Central memory CD8-positive, alpha-beta T cell (primary cell): ENCODE data around the gene CTNNBIP1.

Source experiments
- ATAC-seq: fragments of 150-1000 bp; cut with Tn5 transposase; replicated peaks from 2 replicates; pipeline ENCODE4 v1.10.0; 2022; ENCODE audit warnings: mild to moderate bottlenecking, moderate FRiP score, moderate number of reproducible peaks; ENCODE audit not compliant: poor library complexity, severe bottlenecking; ENCODE audit errors: extremely low read depth
- DNase-seq, 2 donors: peaks; one replicate each; pipeline ENCODE4 v3.0.0; 2021; ENCODE audit warnings: low spot score in 2 of 2
- H3K27ac Mint-ChIP-seq: one replicate; pipeline ENCODE4 v1.8.0; 2022; ENCODE audit warnings: low read depth, mild to moderate bottlenecking, moderate library complexity, mixed read lengths
- H3K27me3 Mint-ChIP-seq: one replicate; pipeline ENCODE4 v1.8.0; 2022; ENCODE audit warnings: mixed read lengths
- H3K36me3 Mint-ChIP-seq: one replicate; pipeline ENCODE4 v1.8.0; 2022; ENCODE audit warnings: mild to moderate bottlenecking, moderate library complexity, mixed read lengths; ENCODE audit not compliant: insufficient read depth
- H3K4me1 Mint-ChIP-seq: one replicate; pipeline ENCODE4 v1.8.0; 2022; ENCODE audit warnings: mixed read lengths
- H3K4me3 Mint-ChIP-seq: one replicate; pipeline ENCODE4 v1.8.0; 2022; ENCODE audit warnings: mild to moderate bottlenecking, moderate library complexity, mixed read lengths
- H3K9me3 Mint-ChIP-seq: one replicate; pipeline ENCODE4 v1.8.0; 2022; ENCODE audit warnings: mixed read lengths

The CTNNBIP1 gene

DNA sequence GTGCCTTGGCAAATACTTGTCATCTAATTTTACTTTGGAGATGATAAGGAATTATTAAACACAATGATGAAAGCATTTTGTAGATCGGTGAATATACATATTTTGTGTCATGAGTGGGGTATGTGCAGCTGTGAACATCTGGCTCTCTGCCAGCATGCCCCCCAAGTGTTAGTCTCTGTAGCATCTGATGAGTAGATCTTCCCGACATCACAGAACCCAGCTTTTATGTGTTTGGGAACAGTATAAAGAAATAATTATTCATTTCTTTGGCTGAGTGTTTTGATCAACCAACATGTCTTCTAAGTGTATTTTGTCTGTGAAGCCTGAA is 4.5 kb upstream of the CTNNBIP1 start:
- DNase-seq (no peak), ATAC-seq (no peak)
- Mint-ChIP-seq H3K36me3 (peaks cover 4% of the 10 kb centered on the region), H3K27ac (no peak overlapping the region), H3K4me1 (peaks cover 16% of the 10 kb centered on the region), H3K27me3 (no peaks in the 10 kb centered on the region), H3K9me3 (no peaks in the 10 kb centered on the region), H3K4me3 (no peak overlapping the region)

GRCh38 chr1:9912264-9912936 is 2.3 kb upstream of the CTNNBIP1 start:
- H3K4me3 Mint-ChIP-seq = peak overlapping the region; percentile 57
- H3K36me3 Mint-ChIP-seq = peaks cover 9% of the 10 kb centered on the region
- no peak for ATAC-seq
- no peaks in the 10 kb centered on the region for H3K27me3 Mint-ChIP-seq
- no peaks in the 10 kb centered on the region for H3K9me3 Mint-ChIP-seq
- H3K27ac Mint-ChIP-seq = peak overlapping the region; percentile 5
- no peak for DNase-seq
- H3K4me1 Mint-ChIP-seq = peaks cover 35% of the 10 kb centered on the region

GRCh38 chr1:9910423-9911178 is 532 bp upstream of the CTNNBIP1 start:
- peak; percentile 100 for DNase-seq
- Mint-ChIP-seq H3K9me3 (no peaks in the 10 kb centered on the region), H3K27me3 (no peaks in the 10 kb centered on the region), H3K4me1 (peaks cover 48% of the 10 kb centered on the region), H3K36me3 (peaks cover 9% of the 10 kb centered on the region), H3K27ac (peak overlapping the region; percentile 92), H3K4me3 (peak overlapping the region; percentile 89)
- ATAC-seq = peak; percentile 97

- Mint-ChIP-seq H3K4me3 (peak overlapping the region; percentile 96), H3K4me1 (peaks cover 57% of the 10 kb centered on the region), H3K9me3 (no peaks in the 10 kb centered on the region), H3K36me3 (peaks cover 9% of the 10 kb centered on the region), H3K27ac (peak overlapping the region; percentile 85), H3K27me3 (no peaks in the 10 kb centered on the region)
- DNase-seq = peak in 1 of 2 donors; percentile 15
- ATAC-seq = no peak
These were observed 629 bp downstream of the CTNNBIP1 start for GRCh38 chr1:9909234-9910046.

GRCh38 chr1:9908871-9909233 is 1.2 kb downstream of the CTNNBIP1 start:
- Mint-ChIP-seq H3K9me3 (no peaks in the 10 kb centered on the region), H3K27ac (peak overlapping the region; percentile 85), H3K4me3 (peak overlapping the region; percentile 96), H3K36me3 (peaks cover 9% of the 10 kb centered on the region), H3K27me3 (no peaks in the 10 kb centered on the region), H3K4me1 (peaks cover 63% of the 10 kb centered on the region)
- ATAC-seq = no peak
- DNase-seq = no peak

- H3K27ac Mint-ChIP-seq = peak overlapping the region; percentile 67
- no peaks in the 10 kb centered on the region for H3K9me3 Mint-ChIP-seq
- H3K36me3 Mint-ChIP-seq = peaks cover 9% of the 10 kb centered on the region
- H3K4me1 Mint-ChIP-seq = peaks cover 69% of the 10 kb centered on the region
- DNase-seq (no peak), ATAC-seq (no peak)
- no peak overlapping the region for H3K4me3 Mint-ChIP-seq
- no peaks in the 10 kb centered on the region for H3K27me3 Mint-ChIP-seq
These were observed 2.6 kb downstream of the CTNNBIP1 start for GRCh38 chr1:9907441-9907840.

- ATAC-seq = no peak
- Mint-ChIP-seq H3K27ac (no peak overlapping the region), H3K4me3 (no peak overlapping the region), H3K36me3 (peaks cover 9% of the 10 kb centered on the region), H3K4me1 (peaks cover 63% of the 10 kb centered on the region), H3K27me3 (no peaks in the 10 kb centered on the region), H3K9me3 (no peaks in the 10 kb centered on the region)
- DNase-seq = no peak
These were observed 3.6 kb downstream of the CTNNBIP1 start for GRCh38 chr1:9906466-9906865.

GRCh38 chr1:9905010-9905409 is 5.1 kb downstream of the CTNNBIP1 start:
- H3K9me3 Mint-ChIP-seq = no peaks in the 10 kb centered on the region
- peaks cover 64% of the 10 kb centered on the region for H3K4me1 Mint-ChIP-seq
- peaks cover 7% of the 10 kb centered on the region for H3K36me3 Mint-ChIP-seq
- no peak for ATAC-seq
- no peak overlapping the region for H3K27ac Mint-ChIP-seq
- DNase-seq = no peak
- H3K27me3 Mint-ChIP-seq = no peaks in the 10 kb centered on the region
- H3K4me3 Mint-ChIP-seq = no peak overlapping the region

DNA sequence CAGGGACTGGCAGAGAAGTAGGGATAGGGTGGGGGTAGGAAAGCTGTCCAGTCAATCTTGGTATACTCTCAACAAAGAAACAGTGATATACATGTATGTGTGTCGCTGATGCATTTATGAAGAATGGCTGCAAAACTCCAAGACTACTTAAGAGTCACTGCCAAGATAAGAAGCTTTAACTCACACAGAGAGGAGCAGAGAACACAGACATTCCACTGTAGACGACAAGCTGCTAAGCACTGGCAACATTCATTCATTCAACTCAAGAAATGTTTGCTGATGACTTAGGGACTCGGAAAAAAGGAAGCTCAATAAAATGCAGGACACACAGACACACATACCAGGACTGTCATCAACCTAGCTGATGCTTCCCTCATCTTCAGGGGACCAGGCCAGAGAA is 5.5 kb downstream of the CTNNBIP1 start:
- H3K9me3 Mint-ChIP-seq = no peaks in the 10 kb centered on the region
- no peaks in the 10 kb centered on the region for H3K27me3 Mint-ChIP-seq
- no peak for DNase-seq

DNA sequence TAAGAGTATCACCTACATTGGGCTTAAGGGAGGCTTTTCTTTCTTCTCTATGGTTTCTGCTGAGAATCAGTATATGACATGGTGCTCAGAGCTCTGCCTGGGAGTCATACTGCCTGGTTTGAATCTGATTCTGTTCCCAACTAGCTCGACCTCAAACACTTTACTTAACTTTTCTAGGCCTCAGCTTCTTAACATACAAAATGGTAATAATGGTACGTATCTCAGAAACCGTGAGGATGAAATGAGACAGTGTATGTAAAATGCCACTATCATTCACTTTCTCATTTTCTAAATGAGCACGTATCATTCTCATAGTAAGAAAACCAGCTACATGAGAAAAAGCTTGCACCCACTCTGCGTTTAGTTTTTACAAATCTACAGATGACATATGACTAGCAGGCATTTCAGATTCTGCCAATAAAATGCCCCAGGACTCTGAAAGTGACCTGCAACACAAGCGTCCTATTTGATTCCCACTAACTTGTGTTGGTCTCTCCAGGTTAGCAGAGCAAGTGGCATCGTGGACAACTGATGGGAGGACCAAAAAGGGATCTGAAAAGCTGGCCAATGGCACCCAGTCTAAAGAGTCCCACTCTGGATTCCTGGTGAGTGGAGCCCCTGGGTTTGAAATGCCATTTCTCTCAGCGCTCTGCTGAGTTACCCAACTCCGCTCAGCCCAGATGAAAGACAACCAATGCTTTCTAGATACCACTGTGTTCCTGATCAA is 6.1 kb downstream of the CTNNBIP1 start:
- DNase-seq (no peak), ATAC-seq (no peak)
- Mint-ChIP-seq H3K4me3 (no peak overlapping the region), H3K27ac (no peak overlapping the region), H3K36me3 (peaks cover 2% of the 10 kb centered on the region), H3K27me3 (no peaks in the 10 kb centered on the region), H3K4me1 (peaks cover 56% of the 10 kb centered on the region), H3K9me3 (no peaks in the 10 kb centered on the region)

More for the DNA sequence above, 5.5 kb downstream of the CTNNBIP1 start:
- ATAC-seq = no peak
- peaks cover 63% of the 10 kb centered on the region for H3K4me1 Mint-ChIP-seq
- peaks cover 6% of the 10 kb centered on the region for H3K36me3 Mint-ChIP-seq
- no peak overlapping the region for H3K27ac Mint-ChIP-seq
- H3K4me3 Mint-ChIP-seq = no peak overlapping the region

DNA sequence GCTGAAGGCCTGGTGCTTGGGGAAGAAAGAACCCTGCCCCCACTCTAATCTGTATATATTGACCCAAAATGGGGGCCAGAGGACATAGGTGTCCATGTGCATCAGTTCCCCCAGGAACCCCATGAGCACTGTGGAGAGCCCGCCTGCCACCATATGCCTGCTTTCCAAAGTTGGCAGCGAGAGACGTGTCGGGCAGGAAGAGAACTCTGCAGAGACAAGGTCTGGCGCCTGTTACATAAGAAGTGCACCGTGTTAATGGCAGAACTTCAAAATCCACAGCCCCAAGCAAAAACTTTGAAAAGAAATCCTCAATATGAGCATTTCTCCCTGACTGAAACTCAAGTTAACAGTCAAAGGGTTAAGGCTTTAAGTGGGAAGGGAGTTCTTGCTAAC is 8.0 kb downstream of the CTNNBIP1 start:
- H3K4me1 Mint-ChIP-seq = peaks cover 43% of the 10 kb centered on the region
- H3K36me3 Mint-ChIP-seq = no peaks in the 10 kb centered on the region
- no peaks in the 10 kb centered on the region for H3K9me3 Mint-ChIP-seq
- DNase-seq (no peak), ATAC-seq (no peak)
- no peak overlapping the region for H3K4me3 Mint-ChIP-seq
- no peaks in the 10 kb centered on the region for H3K27me3 Mint-ChIP-seq
- no peak overlapping the region for H3K27ac Mint-ChIP-seq
